SH-SY5Y (cell line): Measurements from ENCODE around the gene BTF3.

Experiments
- GATA2 ChIP-seq: IDR thresholded peaks from 2 replicates; pipeline ENCODE4 v1.6.1; 2011; ENCODE audit warnings: mild to moderate bottlenecking, low read depth, low read length
- GATA3 ChIP-seq: IDR thresholded peaks from 2 replicates; pipeline ENCODE4 v1.6.1; 2011; ENCODE audit warnings: low read depth, mild to moderate bottlenecking, low read length, moderate library complexity

DNA sequence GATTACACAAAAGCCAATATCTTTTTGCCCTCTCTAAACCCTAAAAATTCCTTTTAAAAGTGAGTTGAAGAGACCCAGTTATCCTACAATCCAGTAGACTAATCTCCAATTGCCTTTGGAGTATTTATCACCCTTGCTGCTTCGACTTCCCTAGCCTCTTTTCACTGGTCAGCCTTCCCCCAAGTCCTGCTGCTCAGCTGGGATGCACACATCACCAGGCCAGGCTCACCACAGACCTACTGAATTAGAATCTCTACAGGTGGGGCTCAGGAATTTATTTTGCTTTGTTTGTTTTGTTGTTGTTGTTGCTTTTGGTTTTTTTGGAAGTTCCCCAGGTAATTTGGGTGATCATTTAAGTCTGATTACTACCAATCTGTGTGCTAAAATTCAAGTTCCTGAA, 38.1 kb upstream of the BTF3 start:
- TF ChIP-seq GATA2 (no peak), GATA3 (no peak)
